HepG2 (cell line): ENCODE measurements around the gene ADGRG6. TPM values are rescaled to one million over a fixed set of nuclear protein-coding genes. Genes with fewer than 3 reads are reported as not detected.

Source experiments
- ARID3A ChIP-seq: IDR thresholded peaks from 2 replicates; pipeline ENCODE4 v1.6.1; 2012; ENCODE audit warnings: low read depth, low read length, improper control_type of control experiment
- CENPT ChIP-seq: sonication (generic); formaldehyde crosslinking; IDR thresholded peaks from 2 replicates; pipeline ENCODE4 v1.8.0; 2022; ENCODE audit warnings: low read depth, mild to moderate bottlenecking, moderate library complexity, missing genetic modification reagents
- CSRNP2 ChIP-seq: sonication (generic); formaldehyde crosslinking; conservative IDR thresholded peaks from 2 replicates; pipeline ENCODE4 v1.8.0; 2022; ENCODE audit warnings: low read depth, missing genetic modification reagents
- HNRNPH1 ChIP-seq: fragments of 200-400 bp; formaldehyde crosslinking; optimal IDR thresholded peaks from 2 replicates; pipeline ENCODE3; 2017; ENCODE audit warnings: mild to moderate bottlenecking, low read depth, low read length
- IRF2 ChIP-seq: IDR thresholded peaks from 2 replicates; pipeline ENCODE4 v1.6.1; 2018; ENCODE audit warnings: missing genetic modification reagents, missing compliant biosample characterization
- IRX3 ChIP-seq: sonication (generic); formaldehyde crosslinking; IDR thresholded peaks from 2 replicates; pipeline ENCODE4 v1.8.1; 2023; ENCODE audit warnings: mild to moderate bottlenecking, low read depth, missing genetic modification reagents, borderline replicate concordance
- ISX ChIP-seq: sonication (generic); formaldehyde crosslinking; conservative IDR thresholded peaks from 2 replicates; pipeline ENCODE4 v1.5.0; 2020; ENCODE audit warnings: missing genetic modification reagents
- KLF16 ChIP-seq, 2 experiments: sonication (generic) in 1 of 2; formaldehyde crosslinking in 1 of 2; IDR thresholded peaks; 2 replicates each; pipeline versions ENCODE4 v1.6.1 to v1.8.0; 2016 to 2023; ENCODE audit warnings: missing genetic modification reagents in 2 of 2, missing compliant biosample characterization in 1 of 2
- MAF1 ChIP-seq: sonication (generic); formaldehyde crosslinking; IDR thresholded peaks from 2 replicates; pipeline ENCODE4 v1.5.0; 2020; ENCODE audit warnings: missing genetic modification reagents, borderline replicate concordance
- RFX5 ChIP-seq: IDR thresholded peaks from 2 replicates; pipeline ENCODE4 v1.6.1; 2011; ENCODE audit warnings: low read depth, low read length, improper control_type of control experiment
- RFXANK ChIP-seq: IDR thresholded peaks from 2 replicates; pipeline ENCODE4 v1.6.1; 2016
- SP5 ChIP-seq: IDR thresholded peaks from 2 replicates; pipeline ENCODE4 v1.6.1; 2016; ENCODE audit warnings: low read depth, borderline replicate concordance
- TBX3 ChIP-seq: fragments of 450-650 bp; IDR thresholded peaks from 2 replicates; pipeline ENCODE4 v1.6.1; 2017; ENCODE audit warnings: antibody characterized with exemption, mild to moderate bottlenecking, inconsistent platforms, borderline replicate concordance
- U2AF1 ChIP-seq: fragments of 200-400 bp; formaldehyde crosslinking; optimal IDR thresholded peaks from 2 replicates; pipeline ENCODE3; 2017; ENCODE audit warnings: mild to moderate bottlenecking, low read depth, low read length
- ZBTB26 ChIP-seq: IDR thresholded peaks from 2 replicates; pipeline ENCODE4 v1.6.1; 2016; ENCODE audit warnings: missing compliant biosample characterization, missing genetic modification reagents, borderline replicate concordance
- ZBTB44 ChIP-seq: sonication (generic); formaldehyde crosslinking; IDR thresholded peaks from 2 replicates; pipeline ENCODE4 v1.4.0; 2020; ENCODE audit warnings: missing genetic modification reagents
- ZC3H13 ChIP-seq: sonication (generic); formaldehyde crosslinking; IDR thresholded peaks from 2 replicates; pipeline ENCODE4 v1.8.1; 2023; ENCODE audit warnings: mild to moderate bottlenecking, missing genetic modification reagents, moderate library complexity
- ZMAT3 ChIP-seq: sonication (generic); formaldehyde crosslinking; conservative IDR thresholded peaks from 2 replicates; pipeline ENCODE4 v1.7.0; 2021; ENCODE audit warnings: missing genetic modification reagents
- ZNF180 ChIP-seq: sonication (generic); formaldehyde crosslinking; IDR thresholded peaks from 2 replicates; pipeline ENCODE4 v1.4.0; 2020; ENCODE audit warnings: low read depth, missing genetic modification reagents, borderline replicate concordance
- ZNF20 ChIP-seq: sonication (generic); formaldehyde crosslinking; IDR thresholded peaks from 2 replicates; pipeline ENCODE4 v1.4.0; 2020; ENCODE audit warnings: mild to moderate bottlenecking, moderate library complexity, missing genetic modification reagents
- ZNF329 ChIP-seq: sonication (generic); formaldehyde crosslinking; IDR thresholded peaks from 2 replicates; pipeline ENCODE4 v1.9.0; 2021; ENCODE audit warnings: low read depth, mild to moderate bottlenecking, missing genetic modification reagents
- ZNF34 ChIP-seq: sonication (generic); formaldehyde crosslinking; IDR thresholded peaks from 2 replicates; pipeline ENCODE4 v1.4.0; 2020; ENCODE audit warnings: mild to moderate bottlenecking, missing genetic modification reagents, borderline replicate concordance
- ZNF383 ChIP-seq: sonication (generic); formaldehyde crosslinking; IDR thresholded peaks from 2 replicates; pipeline ENCODE4 v1.4.0; 2020; ENCODE audit warnings: missing genetic modification reagents, mild to moderate bottlenecking, borderline replicate concordance
- ZNF446 ChIP-seq: sonication (generic); formaldehyde crosslinking; IDR thresholded peaks from 2 replicates; pipeline ENCODE4 v1.5.0; 2020; ENCODE audit warnings: mild to moderate bottlenecking, missing genetic modification reagents
- ZNF768 ChIP-seq: sonication (generic); formaldehyde crosslinking; IDR thresholded peaks from 2 replicates; pipeline ENCODE4 v1.4.0; 2020; ENCODE audit warnings: missing genetic modification reagents
- ZSCAN9 ChIP-seq: IDR thresholded peaks from 2 replicates; pipeline ENCODE4 v1.6.1; 2016; ENCODE audit warnings: borderline replicate concordance
- polyA plus RNA-seq, 8 experiments: library from polyadenylated mRNA; depleted of rRNA in 3 of 8; stranded (reverse) in 7 of 8; unstranded in 1 of 8; fragments of >200 nt; fragmentation: Illumina TruSeq in 4 of 8; extraction: Trizol in 4 of 8; gene quantifications; 2 replicates each; pipeline versions ENCODE4 v1.2.1 to v1.2.3, GENCODE V29; 2011 to 2016; ENCODE audit warnings: low read depth in 4 of 8, missing spikeins in 1 of 8, mixed read lengths in 1 of 8; ENCODE audit not compliant: insufficient read depth in 1 of 8
- total RNA-seq, 5 experiments: library from RNA; depleted of rRNA; stranded (reverse); fragments of >200 nt; fragmentation: Illumina TruSeq; extraction: Trizol; gene quantifications; 2 replicates each; pipeline ENCODE4 v1.2.3, GENCODE V29; 2016; ENCODE audit warnings: low read depth in 1 of 5

Gene ADGRG6
- total and polyA plus RNA-seq, 2 of the 13 experiments (the other 11 are each of a cell fraction or from before 2014, with no cell fraction given), result 129 to 249 TPM

GRCh38 chr6:142349215-142349823, 47.5 kb downstream of the ADGRG6 start (continued):
- no peak for TF ChIP-seq RFXANK (CRISPR knock-in tag)
- no peak for TF ChIP-seq HNRNPH1
- no peak for TF ChIP-seq ZNF768 (CRISPR knock-in tag)
- no peak for TF ChIP-seq ZNF383
- TF ChIP-seq ARID3A, result peak; percentile 52; the same call in 1 of the 2 replicates
- TF ChIP-seq ZNF329 (CRISPR knock-in tag), result no peak
- TF ChIP-seq ISX (CRISPR knock-in tag), result no peak
- TF ChIP-seq IRX3 (CRISPR knock-in tag), result no peak
- TF ChIP-seq TBX3, result no peak
- no peak for TF ChIP-seq RFX5
- TF ChIP-seq IRF2, result peak; percentile 68; the same call in 1 of the 2 replicates
- no peak for TF ChIP-seq CENPT (CRISPR knock-in tag)
- no peak for TF ChIP-seq ZNF20 (CRISPR knock-in tag)
- peak in 1 of 2 experiments; percentile 80; a peak in 2 of 4 replicates for TF ChIP-seq KLF16 (CRISPR knock-in tag; IDR thresholded peaks at IDR 0.05)
- TF ChIP-seq CSRNP2 (CRISPR knock-in tag), result no peak
- no peak for TF ChIP-seq ZNF446 (CRISPR knock-in tag)
- 0 out of 2 replicates have a peak, but pooled peaks have one; percentile 63 for TF ChIP-seq ZSCAN9 (CRISPR knock-in tag)
- no peak for TF ChIP-seq U2AF1
- no peak for TF ChIP-seq ZBTB44 (CRISPR knock-in tag)
- TF ChIP-seq SP5 (CRISPR knock-in tag), result no peak
- TF ChIP-seq MAF1, result no peak
- no peak for TF ChIP-seq ZNF180 (CRISPR knock-in tag)
- TF ChIP-seq ZC3H13 (CRISPR knock-in tag), result no peak
- no peak for TF ChIP-seq ZBTB26 (CRISPR knock-in tag)
- no peak for TF ChIP-seq ZNF34 (CRISPR knock-in tag)
- no peak for TF ChIP-seq ZMAT3
